ENCODE results near the gene EHF.

EHF gene

DNA sequence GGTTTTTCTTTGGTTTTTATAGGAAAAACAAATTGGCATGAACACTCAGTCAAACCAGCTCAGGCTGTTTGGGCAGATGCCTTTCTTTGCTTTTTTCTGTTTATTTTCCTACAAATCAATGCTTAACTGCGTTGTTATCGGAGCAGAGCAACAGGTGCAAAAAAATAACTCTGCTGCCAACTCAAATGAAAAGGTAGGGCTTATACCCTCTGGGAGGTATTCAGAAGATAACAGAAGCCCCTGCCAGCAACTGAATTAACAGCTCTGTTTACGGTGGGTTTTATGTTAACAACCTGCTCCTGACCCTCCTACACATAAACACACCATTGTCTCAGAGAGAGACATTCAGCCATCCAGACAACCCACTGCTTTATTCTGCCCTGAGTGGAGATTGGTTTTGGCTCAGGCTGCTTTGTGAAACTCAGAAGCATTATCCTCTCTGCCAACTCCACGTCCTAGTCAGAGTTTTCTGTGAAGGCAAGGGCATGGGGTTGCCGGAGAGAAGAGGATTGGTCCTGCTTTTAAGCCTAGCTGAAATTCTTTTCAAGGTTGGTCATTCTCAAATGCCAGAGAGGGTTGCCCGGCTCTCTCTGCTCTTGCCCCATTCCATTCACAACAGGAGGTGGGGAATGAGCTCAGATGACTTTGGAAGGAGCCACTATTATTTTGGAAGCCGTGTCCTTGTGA lies 11.4 kb downstream of the EHF start:
- Histone ChIP-seq H3K27me3 (no peaks in the 10 kb centered on the region), H3K9me3 (no peaks in the 10 kb centered on the region), H3K4me3 (ENCODE audit: low read depth, low read length) (no peak overlapping the region), H3K36me3 (no peaks in the 10 kb centered on the region), H3K4me1 (no peaks in the 10 kb centered on the region)
- TF ChIP-seq, protein P1, sequence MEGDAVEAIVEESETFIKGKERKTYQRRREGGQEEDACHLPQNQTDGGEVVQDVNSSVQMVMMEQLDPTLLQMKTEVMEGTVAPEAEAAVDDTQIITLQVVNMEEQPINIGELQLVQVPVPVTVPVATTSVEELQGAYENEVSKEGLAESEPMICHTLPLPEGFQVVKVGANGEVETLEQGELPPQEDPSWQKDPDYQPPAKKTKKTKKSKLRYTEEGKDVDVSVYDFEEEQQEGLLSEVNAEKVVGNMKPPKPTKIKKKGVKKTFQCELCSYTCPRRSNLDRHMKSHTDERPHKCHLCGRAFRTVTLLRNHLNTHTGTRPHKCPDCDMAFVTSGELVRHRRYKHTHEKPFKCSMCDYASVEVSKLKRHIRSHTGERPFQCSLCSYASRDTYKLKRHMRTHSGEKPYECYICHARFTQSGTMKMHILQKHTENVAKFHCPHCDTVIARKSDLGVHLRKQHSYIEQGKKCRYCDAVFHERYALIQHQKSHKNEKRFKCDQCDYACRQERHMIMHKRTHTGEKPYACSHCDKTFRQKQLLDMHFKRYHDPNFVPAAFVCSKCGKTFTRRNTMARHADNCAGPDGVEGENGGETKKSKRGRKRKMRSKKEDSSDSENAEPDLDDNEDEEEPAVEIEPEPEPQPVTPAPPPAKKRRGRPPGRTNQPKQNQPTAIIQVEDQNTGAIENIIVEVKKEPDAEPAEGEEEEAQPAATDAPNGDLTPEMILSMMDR (IDR thresholded peaks at IDR 0.05; ENCODE audit: low read depth, low read length), result no peak
- no peak for DNase-seq

DNA sequence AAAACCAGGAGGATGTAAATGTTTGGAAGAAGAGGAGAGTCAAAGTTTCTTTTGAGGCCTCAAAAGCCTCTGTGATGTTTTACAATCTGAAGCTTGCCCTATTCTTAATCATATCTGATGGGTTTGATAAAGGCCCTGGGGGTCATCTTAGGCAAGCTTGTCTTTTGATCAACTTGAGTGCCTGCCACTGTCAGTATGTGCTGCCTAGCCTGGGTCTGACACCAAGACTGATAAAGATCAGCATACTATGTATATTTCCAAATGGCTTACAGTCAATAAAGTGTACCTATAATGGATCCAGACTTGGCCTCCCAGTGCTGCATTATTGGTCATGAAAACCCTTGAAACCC lies 12.7 kb downstream of the EHF start:
- Histone ChIP-seq H3K36me3 (no peaks in the 10 kb centered on the region), H3K4me1 (no peaks in the 10 kb centered on the region), H3K27me3 (no peaks in the 10 kb centered on the region), H3K4me3 (ENCODE audit: low read depth, low read length) (no peak overlapping the region), H3K9me3 (no peaks in the 10 kb centered on the region)
- no peak for DNase-seq
- TF ChIP-seq, protein P1 (IDR thresholded peaks at IDR 0.05; ENCODE audit: low read depth, low read length), result no peak

DNA sequence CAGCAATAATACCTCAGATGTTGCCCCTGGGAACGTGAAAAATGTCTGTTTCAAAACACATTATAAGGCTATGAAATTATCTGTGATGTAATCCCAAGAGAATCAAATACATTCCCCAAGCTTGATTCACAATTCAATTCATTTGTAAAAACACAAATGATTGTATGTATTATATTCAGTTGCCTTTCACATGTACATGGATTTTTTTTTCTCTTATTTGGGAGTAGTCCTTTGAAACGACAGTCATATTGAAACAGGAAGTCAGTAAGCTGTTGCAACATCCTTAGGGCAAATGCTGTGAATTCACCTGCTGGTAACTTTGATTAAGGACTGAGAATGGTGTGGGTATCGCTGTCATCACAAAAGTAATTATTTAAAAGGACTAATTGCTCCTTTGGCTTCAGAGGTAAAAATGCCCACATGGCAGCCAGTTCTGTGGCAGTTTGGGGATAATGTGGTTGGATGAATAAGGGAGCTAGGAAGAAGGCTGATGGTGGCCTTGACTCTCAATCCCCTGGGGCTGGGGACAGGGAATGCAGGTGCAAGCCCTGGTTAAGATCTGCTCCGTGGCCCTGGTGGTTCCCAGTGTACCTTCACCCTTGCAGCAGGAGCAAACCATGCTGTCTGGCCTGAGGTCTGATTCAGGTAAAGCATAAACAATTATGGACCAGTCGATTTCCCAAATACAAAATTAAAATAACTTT lies 13.2 kb downstream of the EHF start:
- no peak overlapping the region for H3K4me3 ChIP-seq (ENCODE audit: low read depth, low read length)
- TF ChIP-seq, protein P1 (IDR thresholded peaks at IDR 0.05; ENCODE audit: low read depth, low read length), result no peak
- no peaks in the 10 kb centered on the region for H3K9me3 ChIP-seq
- no peaks in the 10 kb centered on the region for H3K27me3 ChIP-seq
- DNase-seq, result no peak
- H3K4me1 ChIP-seq, result no peaks in the 10 kb centered on the region
- H3K36me3 ChIP-seq, result no peaks in the 10 kb centered on the region

GRCh38 chr11:34634694-34635062 lies 13.8 kb downstream of the EHF start:
- no peaks in the 10 kb centered on the region for H3K9me3 ChIP-seq
- H3K4me3 ChIP-seq (ENCODE audit: low read depth, low read length), result no peak overlapping the region
- H3K36me3 ChIP-seq, result no peaks in the 10 kb centered on the region
- H3K27me3 ChIP-seq, result no peaks in the 10 kb centered on the region
- no peak for DNase-seq
- H3K4me1 ChIP-seq, result no peaks in the 10 kb centered on the region
- TF ChIP-seq, protein P1 (IDR thresholded peaks at IDR 0.05; ENCODE audit: low read depth, low read length), result no peak

DNA sequence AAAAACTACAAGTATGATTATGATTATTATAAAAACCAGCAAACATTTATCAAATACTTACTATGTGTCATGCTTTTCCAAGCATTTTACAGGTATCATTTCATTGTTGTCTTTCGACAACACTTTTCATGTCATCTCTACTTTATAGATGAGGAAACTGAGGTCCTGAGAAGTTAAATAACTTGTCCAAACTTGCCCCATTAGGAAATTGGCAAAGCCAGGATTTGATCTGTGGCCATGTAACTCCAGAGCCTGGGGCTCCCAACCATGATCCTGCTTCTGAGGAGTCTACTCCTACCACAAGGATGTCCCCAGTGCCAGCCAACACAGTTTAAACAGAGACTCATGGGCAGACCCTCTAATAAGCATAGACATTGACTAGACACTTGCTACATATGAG lies 15.2 kb downstream of the EHF start:
- no peak overlapping the region for H3K4me3 ChIP-seq (ENCODE audit: low read depth, low read length)
- DNase-seq, result no peak
- no peaks in the 10 kb centered on the region for H3K36me3 ChIP-seq
- H3K9me3 ChIP-seq, result no peaks in the 10 kb centered on the region
- TF ChIP-seq, protein P1 (IDR thresholded peaks at IDR 0.05; ENCODE audit: low read depth, low read length), result no peak
- no peaks in the 10 kb centered on the region for H3K4me1 ChIP-seq
- H3K27me3 ChIP-seq, result no peaks in the 10 kb centered on the region

DNA sequence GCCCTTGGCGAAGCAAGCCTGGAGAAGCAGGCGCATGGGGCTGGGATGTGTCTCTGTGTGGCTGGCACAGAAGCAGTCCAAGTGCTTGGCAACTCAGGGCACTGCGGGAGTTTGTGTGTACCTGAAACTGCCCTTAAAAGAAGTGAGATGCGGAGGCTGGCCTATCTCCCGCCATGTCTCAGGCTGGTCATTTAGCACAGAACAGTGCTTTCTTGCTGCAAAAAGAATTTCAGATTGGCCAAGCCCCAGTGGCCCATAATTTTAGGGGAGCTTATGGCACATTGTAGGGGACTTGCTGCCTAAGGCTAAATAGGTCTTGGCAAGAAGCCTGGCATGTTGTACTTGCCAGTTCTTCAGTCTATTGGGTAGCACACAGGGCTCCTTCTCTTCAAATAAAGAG lies 16.4 kb downstream of the EHF start:
- TF ChIP-seq, protein P1 (IDR thresholded peaks at IDR 0.05; ENCODE audit: low read depth, low read length), result no peak
- Histone ChIP-seq H3K4me3 (ENCODE audit: low read depth, low read length) (no peak overlapping the region), H3K27me3 (no peaks in the 10 kb centered on the region), H3K4me1 (no peaks in the 10 kb centered on the region), H3K9me3 (no peaks in the 10 kb centered on the region), H3K36me3 (no peaks in the 10 kb centered on the region)
- no peak for DNase-seq
